Transverse colon (tissue), 4 donors: ENCODE measurements around the gene NCBP1.

Experiments
- EP300 ChIP-seq: sonication (generic); formaldehyde crosslinking; IDR thresholded peaks from one replicate; pipeline ENCODE4 v1.6.1; 2017; ENCODE audit warnings: antibody characterized with exemption, low read depth
- POLR2A ChIP-seq: fragments of 450-650 bp; IDR thresholded peaks from one replicate; pipeline ENCODE4 v1.6.1; 2016; ENCODE audit warnings: antibody characterized with exemption, mild to moderate bottlenecking, moderate library complexity
- POLR2AphosphoS5 ChIP-seq, 3 donors: sonication (generic); formaldehyde crosslinking; IDR thresholded peaks; one replicate each; pipeline ENCODE4 v1.6.1; 2016; ENCODE audit warnings: antibody characterized with exemption in 3 of 3
- TF ChIP-seq, protein P1 (sequence below), 5 experiments: fragments of 200-600 bp in 3 of 5; fragments of 450-650 bp in 2 of 5; sonication (generic) in 3 of 5; IDR thresholded peaks; 1 replicate in 2 of 5; 2 replicates in 3 of 5; pipeline ENCODE4 v1.5.1; 2016 to 2017; ENCODE audit warnings: antibody characterized with exemption in 5 of 5, inconsistent platforms in 3 of 5, mild to moderate bottlenecking in 2 of 5, moderate library complexity in 1 of 5

DNA sequence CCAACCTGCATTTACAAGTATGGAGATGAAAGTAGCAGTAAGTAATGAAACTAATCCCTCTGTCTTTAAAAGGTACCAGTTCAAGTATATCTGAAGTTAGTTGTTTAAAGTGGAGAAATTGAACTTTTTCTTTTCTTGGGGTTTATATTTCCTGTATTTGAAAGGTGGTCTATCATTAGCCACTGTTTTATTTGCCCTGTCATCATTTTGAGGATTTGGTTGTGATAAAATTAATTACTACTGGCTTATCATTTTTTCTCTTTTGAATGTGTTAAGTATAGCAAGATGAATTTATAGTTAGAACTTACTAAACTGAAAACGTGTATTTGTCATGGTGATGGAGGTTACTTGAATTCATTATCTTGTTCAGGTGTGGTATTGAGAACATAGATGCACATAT, 25.1 kb downstream of the NCBP1 start:
- TF ChIP-seq POLR2AphosphoS5 (IDR thresholded peaks at IDR 0.05) (no peak), POLR2A (no peak), EP300 (no peak)
- TF ChIP-seq, protein P1, sequence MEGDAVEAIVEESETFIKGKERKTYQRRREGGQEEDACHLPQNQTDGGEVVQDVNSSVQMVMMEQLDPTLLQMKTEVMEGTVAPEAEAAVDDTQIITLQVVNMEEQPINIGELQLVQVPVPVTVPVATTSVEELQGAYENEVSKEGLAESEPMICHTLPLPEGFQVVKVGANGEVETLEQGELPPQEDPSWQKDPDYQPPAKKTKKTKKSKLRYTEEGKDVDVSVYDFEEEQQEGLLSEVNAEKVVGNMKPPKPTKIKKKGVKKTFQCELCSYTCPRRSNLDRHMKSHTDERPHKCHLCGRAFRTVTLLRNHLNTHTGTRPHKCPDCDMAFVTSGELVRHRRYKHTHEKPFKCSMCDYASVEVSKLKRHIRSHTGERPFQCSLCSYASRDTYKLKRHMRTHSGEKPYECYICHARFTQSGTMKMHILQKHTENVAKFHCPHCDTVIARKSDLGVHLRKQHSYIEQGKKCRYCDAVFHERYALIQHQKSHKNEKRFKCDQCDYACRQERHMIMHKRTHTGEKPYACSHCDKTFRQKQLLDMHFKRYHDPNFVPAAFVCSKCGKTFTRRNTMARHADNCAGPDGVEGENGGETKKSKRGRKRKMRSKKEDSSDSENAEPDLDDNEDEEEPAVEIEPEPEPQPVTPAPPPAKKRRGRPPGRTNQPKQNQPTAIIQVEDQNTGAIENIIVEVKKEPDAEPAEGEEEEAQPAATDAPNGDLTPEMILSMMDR (IDR thresholded peaks at IDR 0.05) = no peak
